ENCODE results near the gene BMF.

Gene BMF

GRCh38 chr15:40114218-40114617 lies 5.5 kb upstream of the BMF start:
- no peak for DNase-seq (ENCODE audit: low read depth in 1 of 2, low spot score in 1 of 2)
- Histone ChIP-seq H3K27ac (replicated peaks) (no peak overlapping the region), H3K4me3 (replicated peaks; ENCODE audit: insufficient read depth, low read length) (no peak overlapping the region), H3K27me3 (ENCODE audit: insufficient read depth, poor library complexity, severe bottlenecking) (no peaks in the 10 kb centered on the region)
- TF ChIP-seq, protein P1, sequence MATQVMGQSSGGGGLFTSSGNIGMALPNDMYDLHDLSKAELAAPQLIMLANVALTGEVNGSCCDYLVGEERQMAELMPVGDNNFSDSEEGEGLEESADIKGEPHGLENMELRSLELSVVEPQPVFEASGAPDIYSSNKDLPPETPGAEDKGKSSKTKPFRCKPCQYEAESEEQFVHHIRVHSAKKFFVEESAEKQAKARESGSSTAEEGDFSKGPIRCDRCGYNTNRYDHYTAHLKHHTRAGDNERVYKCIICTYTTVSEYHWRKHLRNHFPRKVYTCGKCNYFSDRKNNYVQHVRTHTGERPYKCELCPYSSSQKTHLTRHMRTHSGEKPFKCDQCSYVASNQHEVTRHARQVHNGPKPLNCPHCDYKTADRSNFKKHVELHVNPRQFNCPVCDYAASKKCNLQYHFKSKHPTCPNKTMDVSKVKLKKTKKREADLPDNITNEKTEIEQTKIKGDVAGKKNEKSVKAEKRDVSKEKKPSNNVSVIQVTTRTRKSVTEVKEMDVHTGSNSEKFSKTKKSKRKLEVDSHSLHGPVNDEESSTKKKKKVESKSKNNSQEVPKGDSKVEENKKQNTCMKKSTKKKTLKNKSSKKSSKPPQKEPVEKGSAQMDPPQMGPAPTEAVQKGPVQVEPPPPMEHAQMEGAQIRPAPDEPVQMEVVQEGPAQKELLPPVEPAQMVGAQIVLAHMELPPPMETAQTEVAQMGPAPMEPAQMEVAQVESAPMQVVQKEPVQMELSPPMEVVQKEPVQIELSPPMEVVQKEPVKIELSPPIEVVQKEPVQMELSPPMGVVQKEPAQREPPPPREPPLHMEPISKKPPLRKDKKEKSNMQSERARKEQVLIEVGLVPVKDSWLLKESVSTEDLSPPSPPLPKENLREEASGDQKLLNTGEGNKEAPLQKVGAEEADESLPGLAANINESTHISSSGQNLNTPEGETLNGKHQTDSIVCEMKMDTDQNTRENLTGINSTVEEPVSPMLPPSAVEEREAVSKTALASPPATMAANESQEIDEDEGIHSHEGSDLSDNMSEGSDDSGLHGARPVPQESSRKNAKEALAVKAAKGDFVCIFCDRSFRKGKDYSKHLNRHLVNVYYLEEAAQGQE (IDR thresholded peaks at IDR 0.05; ENCODE audit: insufficient replicate concordance, low read depth), result no peak
- no peak for TF ChIP-seq GABPA (IDR thresholded peaks at IDR 0.05; ENCODE audit: low read depth)
- TF ChIP-seq SPI1 (IDR thresholded peaks at IDR 0.05; ENCODE audit: borderline replicate concordance, low read depth), result no peak
- TF ChIP-seq CTCF (IDR thresholded peaks at IDR 0.05; ENCODE audit: insufficient read depth, low read length), result no peak
- no peak for TF ChIP-seq POLR2AphosphoS5 (IDR thresholded peaks at IDR 0.05; ENCODE audit: low read depth)

- H3K27me3 ChIP-seq (ENCODE audit: insufficient read depth, poor library complexity, severe bottlenecking), result no peaks in the 10 kb centered on the region
- TF ChIP-seq, protein P1 (IDR thresholded peaks at IDR 0.05; ENCODE audit: insufficient replicate concordance, low read depth), result no peak
- TF ChIP-seq GABPA (IDR thresholded peaks at IDR 0.05; ENCODE audit: low read depth) (no peak), SPI1 (IDR thresholded peaks at IDR 0.05; ENCODE audit: borderline replicate concordance, low read depth) (no peak), POLR2AphosphoS5 (IDR thresholded peaks at IDR 0.05; ENCODE audit: low read depth) (no peak), CTCF (IDR thresholded peaks at IDR 0.05; ENCODE audit: insufficient read depth, low read length) (no peak)
- no peak overlapping the region for H3K4me3 ChIP-seq (replicated peaks; ENCODE audit: insufficient read depth, low read length)
- no peak overlapping the region for H3K27ac ChIP-seq (replicated peaks)
- no peak for DNase-seq (ENCODE audit: low read depth in 1 of 2, low spot score in 1 of 2)
These were observed 4.1 kb upstream of the BMF start for GRCh38 chr15:40112789-40113188.

- H3K27me3 ChIP-seq (ENCODE audit: insufficient read depth, poor library complexity, severe bottlenecking), result no peaks in the 10 kb centered on the region
- TF ChIP-seq CTCF (IDR thresholded peaks at IDR 0.05; ENCODE audit: insufficient read depth, low read length) (no peak), SPI1 (IDR thresholded peaks at IDR 0.05; ENCODE audit: borderline replicate concordance, low read depth) (no peak), POLR2AphosphoS5 (IDR thresholded peaks at IDR 0.05; ENCODE audit: low read depth) (no peak), GABPA (IDR thresholded peaks at IDR 0.05; ENCODE audit: low read depth) (no peak)
- TF ChIP-seq, protein P1 (IDR thresholded peaks at IDR 0.05; ENCODE audit: insufficient replicate concordance, low read depth), result no peak
- no peak overlapping the region for H3K4me3 ChIP-seq (replicated peaks; ENCODE audit: insufficient read depth, low read length)
- DNase-seq (ENCODE audit: low read depth in 1 of 2, low spot score in 1 of 2), result no peak
- H3K27ac ChIP-seq (replicated peaks), result no peak overlapping the region
These were observed 3.2 kb upstream of the BMF start for GRCh38 chr15:40111888-40112287.
